ENCODE measurements around the gene NHLH1.

DNA sequence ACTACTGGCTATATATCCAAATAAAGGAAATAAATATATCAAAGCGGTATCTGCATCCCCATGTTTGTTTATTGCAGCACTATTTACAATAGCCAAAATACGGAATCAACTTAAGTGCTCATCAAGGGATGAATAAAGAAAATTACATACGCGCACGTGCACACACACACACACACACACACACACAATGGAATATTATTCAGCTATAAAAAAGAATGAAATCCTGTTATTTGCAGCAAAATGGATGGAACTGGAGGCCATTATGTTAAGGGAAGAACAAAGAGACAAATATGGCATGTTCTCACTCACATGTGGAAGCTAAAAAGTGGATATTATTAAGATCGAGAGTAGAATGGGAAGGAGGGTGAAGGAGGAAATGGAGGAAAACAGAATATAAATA is 44.0 kb upstream of the NHLH1 start:
- TF ChIP-seq POLR2AphosphoS5 (IDR thresholded peaks at IDR 0.05; ENCODE audit: low read depth, low read length), result no peak
- TF ChIP-seq POLR2A (IDR thresholded peaks at IDR 0.05; ENCODE audit: low read depth, low read length), result no peak
